ENCODE data around the gene ERN2.
A peak's percentile ranks its signal among the peaks of the same experiment; 100 is the strongest.
"Not testable (repeated sequence)": the region's sequence is repeated elsewhere in the genome, so short reads cannot be mapped to it uniquely, and the experiment has no call there.

The ERN2 gene

DNA sequence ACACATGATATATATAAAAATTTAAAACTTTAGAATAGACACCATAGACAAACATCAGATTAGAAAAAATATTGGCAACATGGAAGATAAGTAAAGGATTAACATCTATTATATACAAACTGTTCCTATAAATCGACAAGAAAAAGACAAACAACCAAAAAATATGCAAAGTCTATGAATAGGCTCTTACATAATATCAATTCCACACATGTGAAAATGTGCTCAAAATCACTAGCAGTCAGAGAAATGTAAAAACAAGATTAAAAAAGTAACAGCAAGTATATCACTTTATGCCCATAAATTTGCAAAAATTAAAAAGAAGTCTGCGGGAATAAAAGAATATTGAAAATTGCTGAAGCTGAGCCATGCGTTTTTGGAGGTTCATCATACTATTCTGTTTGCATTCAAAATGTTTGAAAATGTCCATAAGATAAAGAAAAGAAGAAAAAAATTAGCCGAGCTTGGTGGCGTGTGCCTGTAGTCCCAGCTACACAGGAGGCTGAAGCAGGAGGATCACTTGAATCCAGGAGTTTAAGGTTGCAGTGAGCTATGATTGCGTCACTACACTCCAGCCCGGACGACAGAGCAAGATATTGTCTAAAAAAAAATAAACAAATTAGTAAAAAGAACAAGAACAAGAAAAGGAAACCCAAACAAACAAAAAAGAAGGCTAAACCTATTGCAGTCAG lies 11.2 kb upstream of the ERN2 start:
- intact Hi-C loops (cut with DNase I): no loop called here
- DNase-seq: no peak

GRCh38 chr16:23722613-23723240 lies 9.7 kb upstream of the ERN2 start:
- DNase-seq; intact Hi-C loops (cut with DNase I): not testable (repeated sequence)

DNA sequence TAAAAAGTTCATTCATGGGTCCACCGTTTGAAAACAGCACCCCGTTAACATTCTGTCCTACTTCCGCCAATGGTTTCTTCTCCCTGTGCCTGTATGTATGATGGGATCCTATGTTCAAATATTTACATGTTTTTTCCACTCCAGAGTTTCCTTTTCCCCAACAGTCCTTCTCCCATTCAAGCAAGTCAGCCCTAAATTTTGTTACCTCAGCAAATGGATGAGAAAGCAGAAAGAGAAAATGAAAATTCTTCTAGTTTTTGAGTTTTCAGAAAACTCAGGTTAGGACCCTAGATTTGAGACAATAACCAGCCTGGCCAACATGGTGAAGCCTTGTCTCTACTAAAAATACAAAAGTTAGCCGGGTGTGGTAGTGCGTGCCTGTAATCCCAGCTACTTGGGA lies 3.5 kb upstream of the ERN2 start:
- DNase-seq: no peak
- intact Hi-C loops (cut with DNase I): no loop called here

GRCh38 chr16:23711785-23712184 lies 1.2 kb downstream of the ERN2 start:
- intact Hi-C loops (cut with DNase I): no loop called here
- peak in 1 of 10 donors; percentile 19 for DNase-seq

DNA sequence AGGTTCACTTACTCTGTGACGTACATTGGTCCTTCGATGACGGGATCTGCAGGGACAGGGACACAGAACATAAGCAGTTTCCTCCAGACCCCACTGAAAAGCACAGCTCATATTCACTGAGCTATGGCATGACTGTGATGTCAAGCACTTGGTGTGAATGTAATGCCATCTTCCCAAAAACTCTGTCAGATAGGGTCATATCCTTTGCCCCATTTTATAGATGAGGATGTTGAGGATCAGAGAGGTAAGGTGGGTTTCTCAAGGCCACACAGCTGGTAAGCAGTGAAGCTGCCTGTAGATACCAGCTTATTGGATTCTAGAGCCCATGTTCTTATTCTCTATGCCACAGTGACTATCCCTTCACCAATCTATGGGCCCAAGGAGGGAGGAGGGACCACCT lies 2.5 kb downstream of the ERN2 start:
- intact Hi-C loops (cut with DNase I): no loop called here
- DNase-seq: no peak

- DNase-seq: no peak
- intact Hi-C loops (cut with DNase I): no loop called here
Observed at GRCh38 chr16:23710008-23710407, 3.0 kb downstream of the ERN2 start.

DNA sequence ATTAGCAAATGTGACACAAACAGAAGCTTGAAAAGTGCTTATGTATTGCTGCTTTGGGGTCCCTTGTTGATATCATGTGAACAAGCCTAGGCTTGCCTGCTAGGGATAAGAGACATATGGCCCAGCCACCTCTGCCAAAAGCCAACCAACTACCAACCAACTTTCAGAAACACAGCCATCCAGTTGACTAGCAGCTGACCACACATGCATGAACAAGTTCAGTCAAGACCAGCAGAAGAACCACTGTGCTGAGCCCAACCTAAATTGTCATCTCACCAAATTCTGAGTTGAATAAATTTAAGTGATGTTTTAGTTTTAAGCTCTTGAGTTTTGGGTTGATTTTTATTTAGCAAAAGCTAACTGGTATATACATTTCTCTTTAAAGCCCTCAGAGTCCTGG lies 3.5 kb downstream of the ERN2 start:
- intact Hi-C loops (cut with DNase I): no loop called here
- DNase-seq: peak in 1 of 10 donors; percentile 10

GRCh38 chr16:23706439-23706838 lies 6.6 kb downstream of the ERN2 start:
- intact Hi-C loops (cut with DNase I): no loop called here

GRCh38 chr16:23705517-23705902 lies 7.5 kb downstream of the ERN2 start:
- intact Hi-C loops (cut with DNase I): no loop called here
- peak in 1 of 10 donors; percentile 24 for DNase-seq

More at GRCh38 chr16:23706439-23706838, 6.6 kb downstream of the ERN2 start:
- peak in 1 of 10 donors; percentile 49 for DNase-seq

DNA sequence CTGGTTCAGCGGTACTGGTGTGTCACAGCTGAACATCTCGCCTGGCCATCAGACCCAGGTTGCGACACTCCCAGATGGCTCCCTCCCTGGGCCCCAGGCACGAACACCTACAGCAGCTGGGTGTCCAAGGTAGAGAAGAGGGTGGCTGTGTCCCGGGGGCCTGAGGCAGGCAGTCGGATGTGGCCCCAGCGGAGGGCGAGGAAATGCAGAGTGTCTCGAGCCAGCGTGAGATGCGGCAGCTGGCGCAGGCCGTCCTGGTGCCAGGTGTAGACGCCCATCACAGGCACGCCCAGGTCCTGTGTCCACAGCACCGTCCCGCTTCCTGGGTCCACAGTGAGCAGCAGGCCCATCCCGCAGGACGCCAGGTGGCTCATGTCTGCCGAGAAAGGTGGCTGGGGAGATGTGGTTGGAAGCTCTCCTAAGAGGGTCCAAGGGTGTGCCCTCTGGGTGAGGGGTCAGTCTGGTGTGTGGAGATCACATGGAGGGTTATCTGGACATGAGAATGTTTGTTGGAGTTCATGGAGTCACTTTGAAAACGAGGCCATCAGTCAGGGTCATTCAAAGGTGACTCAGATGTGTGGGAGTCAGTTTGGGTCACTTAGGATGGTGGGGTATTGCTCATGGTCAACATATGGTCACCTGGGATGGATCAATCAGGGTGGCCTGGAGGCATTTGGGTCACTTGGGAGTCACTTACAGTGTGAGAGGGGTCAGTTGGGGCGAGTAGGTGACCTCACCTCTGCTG lies 8.1 kb downstream of the ERN2 start:
- DNase-seq: peak in 1 of 10 donors; percentile 81
- intact Hi-C loops (cut with DNase I): no loop called here

DNA sequence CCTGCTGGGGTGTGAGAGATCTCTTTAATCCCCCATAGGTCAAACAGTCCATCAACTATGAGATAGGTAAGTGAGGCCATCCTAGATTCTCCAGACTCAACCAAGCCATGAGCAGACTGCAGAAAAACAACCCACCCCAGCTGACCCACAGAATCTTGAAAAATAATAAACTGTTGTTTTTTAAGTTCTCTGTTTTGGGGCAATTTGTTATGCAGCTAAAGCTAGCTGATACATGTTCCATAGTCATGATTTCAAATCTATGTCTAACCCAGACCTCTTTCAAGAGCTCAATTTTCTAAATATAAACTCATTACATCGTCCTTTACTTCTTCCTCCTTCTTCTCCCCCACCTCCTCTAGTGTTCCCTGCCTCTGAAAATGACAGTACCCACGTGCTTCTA lies 10.1 kb downstream of the ERN2 start:
- DNase-seq: no peak

DNA sequence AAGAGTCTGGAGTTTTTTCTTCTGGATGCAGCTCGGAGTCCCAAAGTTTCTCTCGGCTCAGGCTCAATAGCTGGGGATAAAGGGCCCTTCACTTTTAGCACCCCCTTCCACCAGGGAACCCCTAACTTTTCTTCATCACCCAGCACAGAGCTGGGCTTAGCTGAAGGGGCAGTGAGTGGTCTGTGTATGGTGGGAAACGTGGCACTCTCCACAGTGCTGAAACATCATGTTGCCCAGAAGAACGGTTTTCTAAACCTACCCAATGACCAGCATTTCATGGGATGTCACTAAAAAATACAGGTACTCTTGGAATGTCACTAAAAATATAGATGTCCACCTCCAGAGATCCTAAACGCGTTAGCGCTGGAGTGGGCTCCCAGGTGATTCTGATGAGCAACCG lies 12.0 kb downstream of the ERN2 start:
- intact Hi-C loops (cut with DNase I): no loop called here
- peak in 1 of 10 donors; percentile 5 for DNase-seq

More for the DNA sequence above, 10.1 kb downstream of the ERN2 start:
- intact Hi-C loops (cut with DNase I): no loop called here

DNA sequence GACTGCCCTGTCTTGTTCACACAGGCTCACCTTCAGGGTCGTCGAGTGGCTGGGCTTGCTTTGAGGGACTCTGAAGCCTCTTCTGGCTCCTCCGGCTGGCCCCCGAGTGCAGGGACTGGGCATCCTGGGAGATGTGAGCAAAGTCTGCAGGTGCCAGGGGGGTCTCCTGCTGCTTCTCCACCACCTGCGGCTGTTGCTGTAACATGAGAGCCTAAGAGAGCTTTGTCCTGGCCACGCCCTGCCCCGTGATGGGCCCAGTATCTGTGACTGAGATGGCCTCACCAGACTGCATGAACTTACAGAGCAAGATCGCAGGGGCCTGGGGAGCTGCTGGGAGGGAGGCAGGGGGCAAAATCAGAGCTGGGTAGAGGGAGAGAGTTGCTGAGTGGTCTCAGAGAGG lies 12.5 kb downstream of the ERN2 start:
- intact Hi-C loops (cut with DNase I): no loop called here
- DNase-seq: peak in 1 of 10 donors; percentile 35

GRCh38 chr16:23700093-23700492 lies 12.9 kb downstream of the ERN2 start:
- intact Hi-C loops (cut with DNase I): no loop called here
- DNase-seq: no peak

GRCh38 chr16:23699100-23699499 lies 13.9 kb downstream of the ERN2 start:
- intact Hi-C loops (cut with DNase I): no loop called here
- DNase-seq: no peak

DNA sequence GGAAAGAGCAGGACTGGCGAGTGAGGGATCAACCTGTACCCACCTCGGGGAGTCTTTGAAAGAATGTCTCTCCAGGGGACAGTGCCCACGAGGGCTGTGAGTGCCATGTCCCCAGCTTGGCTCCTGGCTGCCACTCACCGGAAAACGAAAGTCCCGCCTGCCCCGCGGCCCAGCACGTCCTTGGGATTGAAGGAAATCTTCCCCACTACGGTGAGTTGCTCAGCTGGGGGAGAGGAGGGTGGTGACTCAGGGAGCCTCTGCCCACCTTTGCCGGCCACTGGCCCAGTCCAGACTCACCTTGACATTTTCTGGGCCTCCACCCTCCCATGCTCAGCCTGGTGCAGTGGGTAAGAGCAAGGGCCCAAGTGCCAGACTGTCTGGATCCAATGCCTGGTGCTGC lies 17.3 kb downstream of the ERN2 start:
- DNase-seq: no peak
- intact Hi-C loops (cut with DNase I): no loop called here

DNA sequence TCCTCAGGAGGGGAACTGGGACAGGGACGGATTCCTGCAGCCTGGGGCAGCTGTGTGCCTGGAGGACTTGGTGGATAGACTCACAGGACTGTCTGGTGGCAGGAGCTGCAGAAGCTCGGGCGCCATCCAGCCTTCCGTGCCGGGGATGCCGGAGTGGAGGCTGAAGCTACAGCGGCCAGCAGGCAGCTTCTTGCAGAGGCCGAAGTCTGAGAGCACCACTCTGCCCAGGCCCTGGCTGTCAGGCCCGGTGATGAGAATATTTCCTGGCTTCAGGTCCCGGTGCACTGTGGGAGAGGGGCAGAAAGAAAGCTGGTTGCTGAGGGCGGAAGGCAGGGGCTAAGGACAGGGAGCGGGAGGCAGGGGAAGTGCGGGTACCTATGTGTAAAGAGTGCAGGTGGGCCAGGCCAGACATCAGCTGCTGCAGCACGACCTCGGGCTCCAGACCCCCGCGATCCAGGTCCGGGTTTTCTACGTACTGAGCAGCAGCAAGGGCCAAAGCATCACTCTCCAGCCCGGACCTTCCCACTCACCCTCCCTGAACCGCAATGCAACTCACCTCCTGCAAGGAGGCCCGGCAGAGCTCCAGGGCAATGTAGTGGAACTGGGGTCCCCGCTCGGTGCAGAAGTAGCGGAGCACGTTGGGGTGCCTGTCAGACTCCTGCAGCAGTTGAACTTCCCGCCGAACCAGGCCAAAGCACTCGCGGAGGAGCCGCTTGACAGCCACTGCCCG lies 18.2 kb downstream of the ERN2 start:
- intact Hi-C loops (cut with DNase I): no loop called here

GRCh38 chr16:23694265-23694643 lies 18.8 kb downstream of the ERN2 start:
- intact Hi-C loops (cut with DNase I): no loop called here
- DNase-seq: no peak

More for the DNA sequence above, 18.2 kb downstream of the ERN2 start:
- DNase-seq: no peak

DNA sequence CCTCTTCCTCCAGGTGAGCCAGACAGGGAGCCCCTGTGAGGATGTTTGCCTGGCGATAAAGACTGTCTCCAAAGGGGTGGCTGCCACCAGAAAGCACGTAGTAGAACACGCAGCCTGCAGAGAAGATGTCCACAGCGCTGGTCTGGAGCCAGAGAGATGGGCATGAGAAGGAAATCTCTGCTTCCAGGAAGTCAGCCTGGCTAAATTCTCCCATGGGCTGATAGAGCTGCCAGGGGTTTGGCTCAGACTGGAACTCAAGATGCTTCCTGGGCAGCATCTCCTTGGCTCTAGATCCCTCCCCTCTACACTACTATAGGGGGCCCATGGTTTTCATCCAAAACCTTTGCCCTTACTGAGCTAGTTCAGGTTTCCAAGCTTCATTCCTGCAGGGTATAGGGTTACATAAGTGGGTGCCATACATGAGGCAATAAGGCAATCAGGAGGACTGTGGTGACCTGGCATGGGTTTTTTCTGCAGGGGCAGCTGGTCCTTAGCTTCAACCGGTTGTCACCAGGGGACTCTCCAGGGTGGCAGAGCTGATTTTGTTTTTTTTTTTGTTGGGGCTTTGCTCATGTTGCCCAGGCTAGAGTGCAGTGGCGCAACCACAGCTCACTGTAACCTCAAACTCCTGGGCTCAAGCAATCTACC lies 20.7 kb downstream of the ERN2 start:
- DNase-seq: peak in 1 of 10 donors; percentile 18
- intact Hi-C loops (cut with DNase I): no loop called here

DNA sequence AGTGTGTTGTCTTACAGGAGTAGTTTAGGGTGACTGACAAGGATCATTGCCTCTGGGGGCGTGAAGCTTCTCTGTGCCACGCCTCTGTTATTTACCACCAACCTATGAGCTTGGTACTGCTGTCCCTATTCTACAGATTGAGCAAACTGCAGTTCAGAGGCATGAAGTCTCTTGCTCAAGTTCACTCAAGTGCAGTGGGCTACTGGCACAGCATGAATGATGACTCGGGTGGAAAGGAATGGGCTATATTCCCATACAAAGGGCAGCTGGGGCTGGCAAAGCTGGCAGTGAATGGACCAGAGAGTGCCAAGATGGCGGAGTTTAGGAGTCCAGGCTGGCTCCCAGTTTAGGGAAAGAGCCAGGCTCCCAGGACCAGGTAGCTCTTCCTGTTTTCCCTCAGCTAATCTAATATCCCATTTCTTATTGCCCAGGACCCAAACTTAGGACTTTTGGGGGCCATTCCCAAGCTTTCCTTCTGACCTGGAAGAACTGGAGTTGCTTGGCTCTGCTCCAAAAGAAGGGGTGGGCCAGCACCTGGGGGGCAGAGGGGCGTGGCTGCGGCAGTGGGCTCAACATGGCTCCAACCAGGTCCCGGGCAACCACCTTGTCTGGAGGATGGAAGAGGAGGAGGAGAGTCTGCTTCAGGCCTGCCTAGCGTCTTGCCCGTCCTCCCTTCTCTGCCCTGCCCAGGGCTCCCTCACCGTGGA lies 21.4 kb downstream of the ERN2 start:
- intact Hi-C loops (cut with DNase I): no loop called here

More for the DNA sequence above, 21.4 kb downstream of the ERN2 start:
- DNase-seq: no peak
